ENCODE data around the gene TMEM154. TPM values are rescaled to one million over a fixed set of nuclear protein-coding genes. Genes with fewer than 3 reads are reported as not detected.

The TMEM154 gene
- polyA plus RNA-seq, 1 of the 3 experiments (the other 2 are of a cell fraction): 0.58 TPM

DNA sequence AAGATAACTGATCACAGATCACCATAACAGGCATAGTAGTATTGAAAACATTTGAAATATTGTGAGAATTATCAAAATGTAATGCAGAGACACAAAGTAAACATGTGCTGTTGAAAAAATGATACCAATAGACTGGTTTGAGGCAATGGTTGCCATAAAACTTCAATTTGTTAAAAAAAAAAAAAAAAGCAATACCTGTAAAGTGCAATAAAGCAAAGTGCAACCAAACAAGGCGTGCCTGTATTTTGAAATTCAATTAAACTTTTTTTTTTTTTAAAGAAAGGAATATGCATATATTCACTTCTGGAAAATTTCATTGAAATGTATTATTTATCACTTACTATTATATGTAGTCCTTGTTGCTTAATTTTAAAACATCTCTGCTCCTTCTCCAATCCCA, 27.7 kb downstream of the TMEM154 start:
- no peak overlapping the region for H3K27ac ChIP-seq (ENCODE audit: low read depth in 2 of 2, low read length in 1 of 2)
- no peaks in the 10 kb centered on the region for H3K9me2 ChIP-seq
- H3K9me3 ChIP-seq: no peaks in the 10 kb centered on the region
- no peaks in the 10 kb centered on the region for H3K36me3 ChIP-seq (replicated peaks in 1 of 2; ENCODE audit: control insufficient read depth in 1 of 2, insufficient read depth in 2 of 2, low read length in 1 of 2)
- H4K20me1 ChIP-seq (ENCODE audit: insufficient read depth): no peaks in the 10 kb centered on the region
- no peaks in the 10 kb centered on the region for H3F3A ChIP-seq (replicated peaks; ENCODE audit: insufficient read depth)
- H3K4me2 ChIP-seq: no peak overlapping the region
- TF ChIP-seq NFIC (IDR thresholded peaks at IDR 0.05; ENCODE audit: borderline replicate concordance) (no peak), PBX3 (IDR thresholded peaks at IDR 0.05) (no peak), ELF1 (IDR thresholded peaks at IDR 0.05) (no peak), FOXJ3 (CRISPR knock-in tag; IDR thresholded peaks at IDR 0.05) (no peak), RFX5 (IDR thresholded peaks at IDR 0.05; ENCODE audit: low read length) (no peak), EZH2phosphoT487 (IDR thresholded peaks at IDR 0.05; ENCODE audit: borderline replicate concordance, low read depth) (no peak), GATA2 (CRISPR knock-in tag; IDR thresholded peaks at IDR 0.05) (no peak), POLR2AphosphoS5 (IDR thresholded peaks at IDR 0.05; ENCODE audit: low read depth, low read length) (no peak), SIN3A (IDR thresholded peaks at IDR 0.05; ENCODE audit: borderline replicate concordance, low read depth, low read length) (no peak), RXRA (IDR thresholded peaks at IDR 0.05; ENCODE audit: borderline replicate concordance, low read depth) (no peak), FOSL2 (IDR thresholded peaks at IDR 0.05; ENCODE audit: borderline replicate concordance, low read depth) (no peak)
- TF ChIP-seq, protein P1, sequence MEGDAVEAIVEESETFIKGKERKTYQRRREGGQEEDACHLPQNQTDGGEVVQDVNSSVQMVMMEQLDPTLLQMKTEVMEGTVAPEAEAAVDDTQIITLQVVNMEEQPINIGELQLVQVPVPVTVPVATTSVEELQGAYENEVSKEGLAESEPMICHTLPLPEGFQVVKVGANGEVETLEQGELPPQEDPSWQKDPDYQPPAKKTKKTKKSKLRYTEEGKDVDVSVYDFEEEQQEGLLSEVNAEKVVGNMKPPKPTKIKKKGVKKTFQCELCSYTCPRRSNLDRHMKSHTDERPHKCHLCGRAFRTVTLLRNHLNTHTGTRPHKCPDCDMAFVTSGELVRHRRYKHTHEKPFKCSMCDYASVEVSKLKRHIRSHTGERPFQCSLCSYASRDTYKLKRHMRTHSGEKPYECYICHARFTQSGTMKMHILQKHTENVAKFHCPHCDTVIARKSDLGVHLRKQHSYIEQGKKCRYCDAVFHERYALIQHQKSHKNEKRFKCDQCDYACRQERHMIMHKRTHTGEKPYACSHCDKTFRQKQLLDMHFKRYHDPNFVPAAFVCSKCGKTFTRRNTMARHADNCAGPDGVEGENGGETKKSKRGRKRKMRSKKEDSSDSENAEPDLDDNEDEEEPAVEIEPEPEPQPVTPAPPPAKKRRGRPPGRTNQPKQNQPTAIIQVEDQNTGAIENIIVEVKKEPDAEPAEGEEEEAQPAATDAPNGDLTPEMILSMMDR (IDR thresholded peaks at IDR 0.05): no peak
- no peaks in the 10 kb centered on the region for H3K79me2 ChIP-seq (ENCODE audit: insufficient read depth)
- WGBS (ENCODE audit: low lambda C conversion rate): 70% methylated on average over 1 of the region's 1 CpG
- POLR2A ChIA-PET: no interaction called here
- H3K4me1 ChIP-seq (ENCODE audit: control insufficient read depth in 1 of 2, insufficient read depth in 2 of 2, low read depth in 1 of 2, low read length in 1 of 2): no peaks in the 10 kb centered on the region; a peak in 1 of 4 replicates
- DNase-seq: no peak
- no peak overlapping the region for H2AFZ ChIP-seq (ENCODE audit: low read depth)
- no peaks in the 10 kb centered on the region for H3K27me3 ChIP-seq (ENCODE audit: insufficient read depth)
- CTCF ChIA-PET: no interaction called here
- no peak overlapping the region for H3K4me3 ChIP-seq (ENCODE audit: low read depth in 2 of 2, low read length in 1 of 2)
- H3K9ac ChIP-seq: no peak overlapping the region

DNA sequence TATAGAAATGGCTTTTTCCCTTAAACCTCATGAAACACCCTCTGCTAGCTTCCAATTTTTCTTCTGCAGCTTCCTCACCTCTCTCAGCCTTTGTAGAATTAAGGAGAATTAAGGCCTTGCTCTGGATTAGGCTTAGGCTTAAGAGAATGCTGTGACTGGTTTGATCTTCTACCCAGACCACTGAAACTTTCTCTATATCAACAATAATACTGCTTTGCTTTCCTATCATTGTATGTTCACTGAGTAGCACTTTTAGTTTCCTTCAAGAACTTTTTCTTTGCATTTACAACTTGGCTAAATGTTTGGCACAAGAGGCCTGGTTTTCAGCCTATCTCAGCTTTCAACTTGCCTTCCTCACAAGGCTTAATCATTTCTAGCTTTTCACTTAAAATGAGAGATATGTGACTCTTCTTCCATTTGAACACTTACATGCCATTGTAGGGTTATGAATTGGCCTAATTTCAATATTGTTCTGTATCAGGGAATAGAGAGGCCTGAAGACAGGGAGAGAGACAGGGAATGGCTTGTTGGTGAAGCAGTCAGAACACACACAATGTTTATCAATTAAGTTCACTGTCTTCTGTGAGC, 28.2 kb downstream of the TMEM154 start:
- no peak overlapping the region for H2AFZ ChIP-seq (ENCODE audit: low read depth)
- no peak overlapping the region for H3K27ac ChIP-seq (ENCODE audit: low read depth in 2 of 2, low read length in 1 of 2)
- no peak overlapping the region for H3K4me3 ChIP-seq (ENCODE audit: low read depth in 2 of 2, low read length in 1 of 2)
- H3K27me3 ChIP-seq (ENCODE audit: insufficient read depth): no peaks in the 10 kb centered on the region
- no peak overlapping the region for H3K4me2 ChIP-seq
- H4K20me1 ChIP-seq (ENCODE audit: insufficient read depth): no peaks in the 10 kb centered on the region
- H3K9ac ChIP-seq: no peak overlapping the region
- H3K79me2 ChIP-seq (ENCODE audit: insufficient read depth): no peaks in the 10 kb centered on the region
- no peak for DNase-seq
- no peaks in the 10 kb centered on the region; a peak in 1 of 4 replicates for H3K4me1 ChIP-seq (ENCODE audit: control insufficient read depth in 1 of 2, insufficient read depth in 2 of 2, low read depth in 1 of 2, low read length in 1 of 2)
- POLR2A ChIA-PET: no interaction called here
- H3K36me3 ChIP-seq (replicated peaks in 1 of 2; ENCODE audit: control insufficient read depth in 1 of 2, insufficient read depth in 2 of 2, low read length in 1 of 2): no peaks in the 10 kb centered on the region
- H3F3A ChIP-seq (replicated peaks; ENCODE audit: insufficient read depth): no peaks in the 10 kb centered on the region
- CTCF ChIA-PET: interaction anchor here (0.9 to 1.1 kb wide), 2 partner anchors 12 to 151 kb away, joined by 4 read pairs; no protein-coding TSS in a partner anchor
- no peaks in the 10 kb centered on the region for H3K9me2 ChIP-seq
- no peaks in the 10 kb centered on the region for H3K9me3 ChIP-seq
- TF ChIP-seq RAD21 (IDR thresholded peaks at IDR 0.05; ENCODE audit: low read length) (no peak), POLR2AphosphoS5 (IDR thresholded peaks at IDR 0.05; ENCODE audit: low read depth, low read length) (no peak), RCOR1 (IDR thresholded peaks at IDR 0.05; ENCODE audit: low read length) (no peak), USF2 (IDR thresholded peaks at IDR 0.05; ENCODE audit: borderline replicate concordance, low read depth, low read length) (no peak), FOXM1 (IDR thresholded peaks at IDR 0.05; ENCODE audit: low read depth) (no peak), JUND (IDR thresholded peaks at IDR 0.05) (no peak), RXRA (IDR thresholded peaks at IDR 0.05; ENCODE audit: borderline replicate concordance, low read depth) (no peak), MAX (IDR thresholded peaks at IDR 0.05; ENCODE audit: low read depth) (no peak), SIN3A (IDR thresholded peaks at IDR 0.05; ENCODE audit: borderline replicate concordance, low read depth, low read length) (no peak), GATA2 (CRISPR knock-in tag; IDR thresholded peaks at IDR 0.05) (no peak), NRF1 (IDR thresholded peaks at IDR 0.05; ENCODE audit: low read depth, low read length) (no peak), CHD2 (IDR thresholded peaks at IDR 0.05; ENCODE audit: low read length, partially characterized antibody) (no peak), SMC3 (IDR thresholded peaks at IDR 0.05; ENCODE audit: low read depth, low read length) (no peak), NFIC (IDR thresholded peaks at IDR 0.05; ENCODE audit: borderline replicate concordance) (no peak), YY1 (IDR thresholded peaks at IDR 0.05; ENCODE audit: low read depth) (no peak), IRF3 (IDR thresholded peaks at IDR 0.05; ENCODE audit: low read depth, low read length) (no peak)
